H1 (cell line): ENCODE data around the gene ZNF280B. TPM values are rescaled to one million over a fixed set of nuclear protein-coding genes. Genes with fewer than 3 reads are reported as not detected.

Experiments
- CTCF ChIA-PET: fragments of 300-600 bp; sonication (Branson Sonifier 250); formaldehyde crosslinking; loops from one replicate; lab custom pipeline; 2021; ENCODE audit not compliant: partially characterized antibody; lab: Charles Lee
- POLR2A ChIA-PET: fragments of 300-600 bp; sonication (Branson Sonifier 250); formaldehyde crosslinking; loops from one replicate; lab custom pipeline; 2021; ENCODE audit warnings: inconsistent platforms; ENCODE audit not compliant: partially characterized antibody; lab: Charles Lee
- DNase-seq, 2 experiments: peaks; one replicate each; pipeline versions ENCODE4 v3.0.0 to v3.0.0-alpha.2; 2010 to 2022; ENCODE audit warnings: low spot score in 2 of 2, low read depth in 1 of 2, mixed read lengths in 1 of 2
- FAIRE-seq: peaks from 2 replicates; lab custom pipeline; 2011; peaks lifted over from hg19 to GRCh38; lab: Jason Lieb, UNC
- H2AFZ ChIP-seq: 2 replicates; pipeline ENCODE4 v1.8.1; 2012; ENCODE audit warnings: low read length, inconsistent platforms
- H2AK5ac ChIP-seq: 2 replicates; pipeline ENCODE4 v1.6.1; 2013; ENCODE audit warnings: low read depth, low read length
- H2BK120ac ChIP-seq: replicated peaks from 2 replicates; pipeline ENCODE3; 2013; ENCODE audit warnings: low read depth, low read length, inconsistent platforms
- H2BK12ac ChIP-seq: 2 replicates; pipeline ENCODE4 v1.6.1; 2013; ENCODE audit warnings: low read depth, low read length
- H2BK15ac ChIP-seq: 2 replicates; pipeline ENCODE4 v1.6.1; 2013; ENCODE audit warnings: low read length
- H2BK20ac ChIP-seq: 2 replicates; pipeline ENCODE4 v1.6.1; 2013; ENCODE audit warnings: low read length
- H2BK5ac ChIP-seq: 2 replicates; pipeline ENCODE4 v1.6.1; 2013; ENCODE audit warnings: low read depth, low read length
- H3K14ac ChIP-seq: 2 replicates; pipeline ENCODE4 v1.6.1; 2013; ENCODE audit warnings: inconsistent platforms; ENCODE audit not compliant: insufficient read length
- H3K18ac ChIP-seq: 2 replicates; pipeline ENCODE4 v1.6.1; 2013; ENCODE audit warnings: low read length; ENCODE audit errors: extremely low read depth
- H3K23ac ChIP-seq: 2 replicates; pipeline ENCODE4 v1.6.1; 2013; ENCODE audit warnings: inconsistent platforms; ENCODE audit not compliant: insufficient read length
- H3K23me2 ChIP-seq: 2 replicates; pipeline ENCODE4 v1.6.1; 2013; ENCODE audit warnings: low read depth, low read length
- H3K27ac ChIP-seq: 2 replicates; pipeline ENCODE4 v1.6.1; 2011; ENCODE audit warnings: low read depth, low read length, inconsistent platforms
- H3K27me3 ChIP-seq, 4 experiments: replicated peaks in 1 of 4; 1 replicate in 1 of 4; 2 replicates in 3 of 4; pipeline versions ENCODE4 v1.6.1 to v1.8.1; 2011 to 2013; ENCODE audit warnings: low read length in 3 of 4, mild to moderate bottlenecking in 3 of 4, inconsistent platforms in 2 of 4, mixed read lengths in 2 of 4, moderate library complexity in 1 of 4; ENCODE audit not compliant: control insufficient read depth in 3 of 4, insufficient read depth in 3 of 4; ENCODE audit errors: extremely low read depth in 1 of 4
- H3K36me3 ChIP-seq, 4 experiments: 2 replicates each; pipeline versions ENCODE4 v1.6.1 to v1.8.1; 2011 to 2013; ENCODE audit warnings: mild to moderate bottlenecking in 4 of 4, low read length in 3 of 4, moderate library complexity in 2 of 4, control low read depth in 1 of 4, inconsistent platforms in 1 of 4; ENCODE audit not compliant: insufficient read depth in 4 of 4, control insufficient read depth in 2 of 4
- H3K4ac ChIP-seq: replicated peaks from 2 replicates; pipeline ENCODE3; 2013; ENCODE audit warnings: low read length, low read depth, mixed read lengths, inconsistent platforms; ENCODE audit not compliant: insufficient read length
- H3K4me1 ChIP-seq, 4 experiments: replicated peaks in 1 of 4; 1 replicate in 1 of 4; 2 replicates in 3 of 4; pipeline versions ENCODE4 v1.6.1 to v1.8.1; 2011 to 2013; ENCODE audit warnings: low read length in 3 of 4, inconsistent platforms in 2 of 4, mixed read lengths in 1 of 4; ENCODE audit not compliant: insufficient read depth in 4 of 4, control insufficient read depth in 3 of 4
- H3K4me2 ChIP-seq, 2 experiments: 2 replicates each; pipeline versions ENCODE4 v1.6.1 to v1.8.1; 2011 to 2013; ENCODE audit warnings: low read depth in 2 of 2, low read length in 2 of 2, control low read depth in 1 of 2, inconsistent platforms in 1 of 2, mild to moderate bottlenecking in 1 of 2; ENCODE audit not compliant: insufficient read depth in 1 of 2
- H3K4me3 ChIP-seq, 4 experiments: fragments of 200-600, 300-600 bp in 1 of 4; sonication (generic), shearing (Covaris generic), sonication (Bioruptor Twin) in 1 of 4; 2 replicates each; pipeline versions ENCODE4 v1.5.1 to v1.8.1; 2011 to 2016; ENCODE audit warnings: low read length in 4 of 4, low read depth in 3 of 4, control low read depth in 2 of 4, inconsistent platforms in 2 of 4, mild to moderate bottlenecking in 2 of 4, mixed read lengths in 1 of 4, moderate library complexity in 1 of 4; ENCODE audit not compliant: insufficient read depth in 2 of 4; ENCODE audit errors: extremely low read depth in 1 of 4
- H3K56ac ChIP-seq: replicated peaks from 2 replicates; pipeline ENCODE3; 2013; ENCODE audit warnings: low read depth, mild to moderate bottlenecking, mixed read lengths, low read length, inconsistent platforms; ENCODE audit not compliant: insufficient read length
- H3K79me1 ChIP-seq: 2 replicates; pipeline ENCODE4 v1.6.1; 2013; ENCODE audit warnings: low read depth, low read length, control low read depth
- H3K79me2 ChIP-seq, 2 experiments: 2 replicates each; pipeline versions ENCODE4 v1.6.1 to v1.8.1; 2012 to 2013; ENCODE audit warnings: low read length in 2 of 2, mild to moderate bottlenecking in 2 of 2, inconsistent platforms in 1 of 2; ENCODE audit not compliant: insufficient read depth in 2 of 2, control insufficient read depth in 1 of 2
- H3K9ac ChIP-seq, 4 experiments: replicated peaks in 1 of 4; 1 replicate in 1 of 4; 2 replicates in 3 of 4; pipeline versions ENCODE4 v1.6.1 to v1.8.1; 2011 to 2013; ENCODE audit warnings: low read depth in 3 of 4, low read length in 3 of 4, control low read depth in 2 of 4, mild to moderate bottlenecking in 2 of 4, moderate library complexity in 2 of 4, inconsistent platforms in 1 of 4; ENCODE audit errors: extremely low read depth in 1 of 4
- H3K9me3 ChIP-seq, 2 experiments: 2 replicates each; pipeline versions ENCODE4 v1.6.1 to v1.8.1; 2012 to 2013; ENCODE audit warnings: mild to moderate bottlenecking in 2 of 2, moderate library complexity in 2 of 2, control low read depth in 1 of 2, inconsistent platforms in 1 of 2, low read depth in 1 of 2, low read length in 1 of 2, mixed read lengths in 1 of 2; ENCODE audit not compliant: insufficient read depth in 2 of 2
- H4K20me1 ChIP-seq, 2 experiments: replicated peaks in 1 of 2; 2 replicates each; pipeline versions ENCODE3 to v1.8.1; 2011 to 2013; ENCODE audit warnings: inconsistent platforms in 2 of 2, low read length in 2 of 2, mild to moderate bottlenecking in 1 of 2; ENCODE audit not compliant: insufficient read depth in 2 of 2, control insufficient read depth in 1 of 2
- H4K5ac ChIP-seq: 2 replicates; pipeline ENCODE4 v1.6.1; 2013; ENCODE audit warnings: low read length, low read depth, mixed read lengths, inconsistent platforms; ENCODE audit not compliant: insufficient read length
- H4K8ac ChIP-seq: 2 replicates; pipeline ENCODE4 v1.8.0; 2013; ENCODE audit warnings: mild to moderate bottlenecking, moderate library complexity, low read length, inconsistent platforms; ENCODE audit not compliant: insufficient read depth; ENCODE audit errors: extremely low read depth
- H4K91ac ChIP-seq: replicated peaks from 2 replicates; pipeline ENCODE3; 2013; ENCODE audit warnings: low read length, mixed read lengths, inconsistent platforms; ENCODE audit not compliant: insufficient read length
- BACH1 ChIP-seq: IDR thresholded peaks from 2 replicates; pipeline ENCODE4 v1.6.1; 2012; ENCODE audit warnings: low read length, improper control_type of control experiment
- CEBPB ChIP-seq: IDR thresholded peaks from 2 replicates; pipeline ENCODE4 v1.6.1; 2012; ENCODE audit warnings: low read depth, low read length
- GABPA ChIP-seq: IDR thresholded peaks from 2 replicates; pipeline ENCODE4 v1.6.1; 2011; ENCODE audit warnings: mild to moderate bottlenecking, low read length, moderate library complexity, borderline replicate concordance; ENCODE audit not compliant: insufficient read depth
- HDAC6 ChIP-seq: IDR thresholded peaks from one replicate; pipeline ENCODE4 v1.7.1; 2012; ENCODE audit warnings: low read depth, mild to moderate bottlenecking, inconsistent platforms, low read length, moderate library complexity
- JUN ChIP-seq: IDR thresholded peaks from 2 replicates; pipeline ENCODE4 v1.6.1; 2011; ENCODE audit warnings: low read depth, mild to moderate bottlenecking, improper control_type of control experiment, low read length
- JUND ChIP-seq: IDR thresholded peaks from 2 replicates; pipeline ENCODE4 v1.6.1; 2011; ENCODE audit warnings: mild to moderate bottlenecking, improper control_type of control experiment, low read length
- KDM5A ChIP-seq: fragments of 200-600 bp; IDR thresholded peaks from 2 replicates; pipeline ENCODE4 v1.7.1; 2012; ENCODE audit warnings: mild to moderate bottlenecking, low read length, inconsistent platforms, mixed read lengths
- POLR2AphosphoS5 ChIP-seq: IDR thresholded peaks from 2 replicates; pipeline ENCODE4 v1.6.1; 2011; ENCODE audit warnings: low read depth, low read length
- RNF2 ChIP-seq: fragments of 200-900, 300-1000 bp; sonication (generic); IDR thresholded peaks from 2 replicates; pipeline ENCODE4 v1.7.1; 2016; ENCODE audit warnings: borderline replicate concordance, low read depth, mild to moderate bottlenecking, antibody characterized with exemption, low read length; ENCODE audit not compliant: poor library complexity, severe bottlenecking; ENCODE audit errors: missing control alignments
- SRF ChIP-seq: IDR thresholded peaks from 2 replicates; pipeline ENCODE4 v1.6.1; 2011; ENCODE audit warnings: mild to moderate bottlenecking, low read depth, low read length, moderate library complexity
- TCF12 ChIP-seq: IDR thresholded peaks from 2 replicates; pipeline ENCODE4 v1.6.1; 2011; ENCODE audit warnings: low read depth, mild to moderate bottlenecking, low read length
- WGBS, 2 experiments: shearing (Covaris generic) in 1 of 2; methylation state at CpG; one replicate each; pipeline versions ENCODE4 v1.1.6 to v1.1.7; 2013 to 2015; ENCODE audit warnings: low lambda C conversion rate in 2 of 2, mixed read lengths in 2 of 2, inconsistent platforms in 1 of 2, low coverage in 1 of 2, missing lambda C conversion rate in 1 of 2; ENCODE audit not compliant: insufficient replicate concordance in 2 of 2, insufficient coverage in 1 of 2, insufficient read length in 1 of 2; ENCODE audit errors: extremely low coverage in 1 of 2, missing lambda C conversion rate in 1 of 2; 5-methylcytosine and 5-hydroxymethylcytosine counted together
- polyA plus RNA-seq, 7 experiments: library from polyadenylated mRNA; depleted of rRNA in 3 of 7; stranded (reverse) in 5 of 7; unstranded in 2 of 7; fragments of >200 nt in 5 of 7; fragments of 200-250 nt in 2 of 7; gene quantifications; 1 replicate in 5 of 7; 2 replicates in 1 of 7; 4 replicates in 1 of 7; pipeline versions ENCODE4 v1.2.1 to v1.2.3, GENCODE V29; 2011 to 2013; ENCODE audit warnings: missing spikeins in 2 of 7, mixed read lengths in 2 of 7
- total RNA-seq: library from RNA; stranded (reverse); fragmentation: NEBNext Ultra II Directional; extraction: Animal tissue kit (Norgen Biotek cat#: 25700); gene quantifications from 2 replicates; pipeline ENCODE4 v1.2.1, GENCODE V29; 2021
- TF ChIP-seq, protein P1 (sequence below): IDR thresholded peaks from 2 replicates; pipeline ENCODE4 v1.6.1; 2011; ENCODE audit warnings: low read depth, mild to moderate bottlenecking, low read length; ENCODE audit not compliant: insufficient read depth

The ZNF280B gene
- total and polyA plus RNA-seq, 2 of the 8 experiments (the other 6 are each of a cell fraction or from before 2014, with no cell fraction given), result 4.8 to 11.7 TPM

DNA sequence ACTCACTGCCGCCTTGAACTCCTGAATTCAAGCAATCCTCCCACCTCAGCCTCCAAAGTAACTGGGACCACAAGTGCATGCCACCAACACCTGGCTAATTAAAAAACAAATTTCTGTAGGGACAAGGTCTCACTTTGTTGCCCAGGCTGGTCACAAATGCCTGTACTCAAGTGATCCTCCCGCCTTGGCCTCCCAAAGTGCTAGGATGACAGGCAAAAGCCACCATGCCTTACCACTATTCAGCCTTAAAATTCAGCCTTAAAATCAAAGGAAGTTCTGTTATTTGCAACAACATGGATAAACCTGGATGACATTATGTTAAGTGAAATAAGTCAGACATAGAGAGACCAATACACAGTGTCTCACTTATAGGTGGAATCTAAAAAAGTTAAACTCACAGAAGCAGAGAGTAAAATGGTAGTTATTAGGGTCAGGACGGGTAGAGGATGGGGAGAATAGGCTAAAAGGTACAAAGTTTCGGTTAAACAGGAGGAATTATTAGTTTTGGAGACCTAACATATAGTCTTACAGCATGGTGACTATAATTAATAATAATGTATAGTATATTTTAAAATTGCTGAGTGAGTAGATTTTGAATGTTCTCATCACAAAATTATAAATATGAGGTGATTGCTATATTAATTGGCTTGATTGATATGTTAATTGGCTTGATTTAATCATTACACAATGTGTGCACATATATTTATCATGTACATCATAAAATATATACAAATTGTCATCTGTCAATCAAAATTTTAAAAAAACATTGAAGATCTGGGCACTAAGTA, 17.8 kb upstream of the ZNF280B start:
- Histone ChIP-seq H2BK12ac (no peak overlapping the region), H2BK15ac (no peak overlapping the region), H3K27me3 (peaks cover 6 to 24% (median 17%) of the 10 kb centered on the region in 4 experiments; a peak in 6 of 7 replicates), H3K27ac (no peak overlapping the region), H3K14ac (no peak overlapping the region), H3K79me1 (no peaks in the 10 kb centered on the region), H3K9me3 (peaks cover 0 to 8% of the 10 kb centered on the region in 2 experiments; a peak in 3 of 4 replicates), H3K36me3 (no peaks in the 10 kb centered on the region), H4K20me1 (no peaks in the 10 kb centered on the region), H3K79me2 (no peaks in the 10 kb centered on the region), H3K4me3 (no peak overlapping the region), H2BK120ac (no peak overlapping the region), H3K23ac (no peak overlapping the region), H3K4ac (no peak overlapping the region), H4K91ac (no peak overlapping the region), H2BK5ac (no peak overlapping the region), H4K8ac (no peak overlapping the region), H3K4me2 (no peak overlapping the region), H3K4me1 (no peaks in the 10 kb centered on the region), H2AFZ (no peak overlapping the region), H3K56ac (no peak overlapping the region), H4K5ac (no peak overlapping the region), H3K23me2 (no peaks in the 10 kb centered on the region), H3K18ac (no peak overlapping the region), H3K9ac (no peak overlapping the region), H2BK20ac (no peak overlapping the region), H2AK5ac (no peak overlapping the region)
- ChIA-PET POLR2A (no interaction called here), CTCF (no interaction called here)
- FAIRE-seq (no peak), DNase-seq (no peak)
- 78% methylated on average over 4 of the region's 4 CpGs; no CpG with 5 or more reads in 1 of the 2 experiments for WGBS, 2 experiments
- TF ChIP-seq KDM5A, result no peak
- no peak for TF ChIP-seq POLR2AphosphoS5
- TF ChIP-seq BACH1, result no peak
- no peak for TF ChIP-seq JUND
- TF ChIP-seq, protein P1, sequence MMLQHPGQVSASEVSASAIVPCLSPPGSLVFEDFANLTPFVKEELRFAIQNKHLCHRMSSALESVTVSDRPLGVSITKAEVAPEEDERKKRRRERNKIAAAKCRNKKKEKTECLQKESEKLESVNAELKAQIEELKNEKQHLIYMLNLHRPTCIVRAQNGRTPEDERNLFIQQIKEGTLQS, result no peak
- no peak for TF ChIP-seq RNF2
- no peak for TF ChIP-seq JUN
- TF ChIP-seq GABPA, result no peak
- TF ChIP-seq TCF12, result no peak
- TF ChIP-seq HDAC6, result no peak
- TF ChIP-seq CEBPB, result no peak
- TF ChIP-seq SRF, result no peak
